SHP77 treated with DMSO at 0.1 percent for 48 hours (cell line): ENCODE measurements around the gene PRPF18.

Experiments
- DNase-seq: peaks from one replicate; lab custom pipeline; 2025; lab: John Stamatoyannopoulos, UW

PRPF18 gene

DNA sequence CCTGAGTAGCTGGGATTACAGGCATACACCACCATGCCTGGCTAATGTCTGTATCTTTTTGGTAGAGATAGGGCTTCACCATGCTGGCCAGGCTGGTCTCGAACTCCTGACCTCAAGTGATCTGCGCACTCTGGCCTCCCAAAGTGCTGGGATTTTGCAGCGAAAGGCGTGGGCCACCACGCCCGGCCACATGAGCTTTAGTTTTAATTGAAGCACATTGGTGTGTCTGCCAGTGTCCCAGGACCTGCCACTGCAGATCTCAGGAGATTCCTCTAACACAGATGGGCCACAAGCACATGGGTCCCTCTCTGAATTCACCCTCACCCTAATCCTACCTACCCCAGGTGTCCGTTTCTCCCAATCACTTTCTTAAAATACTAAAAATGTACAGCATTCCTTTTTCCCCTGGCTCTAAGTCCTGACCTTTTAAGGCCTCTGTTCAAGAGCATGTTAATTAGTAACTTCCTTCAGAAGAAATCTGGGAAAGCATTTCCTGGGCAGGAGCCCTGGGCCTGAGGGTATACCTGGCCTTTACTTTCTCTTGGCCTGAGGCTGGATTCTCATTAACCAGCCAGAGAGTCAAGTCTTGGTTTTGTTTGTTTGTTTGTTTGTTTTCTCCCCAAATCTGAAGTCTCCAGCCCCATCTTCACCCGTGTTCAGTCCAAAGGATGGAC lies 82.6 kb downstream of the PRPF18 start:
- DNase-seq, result no peak

DNA sequence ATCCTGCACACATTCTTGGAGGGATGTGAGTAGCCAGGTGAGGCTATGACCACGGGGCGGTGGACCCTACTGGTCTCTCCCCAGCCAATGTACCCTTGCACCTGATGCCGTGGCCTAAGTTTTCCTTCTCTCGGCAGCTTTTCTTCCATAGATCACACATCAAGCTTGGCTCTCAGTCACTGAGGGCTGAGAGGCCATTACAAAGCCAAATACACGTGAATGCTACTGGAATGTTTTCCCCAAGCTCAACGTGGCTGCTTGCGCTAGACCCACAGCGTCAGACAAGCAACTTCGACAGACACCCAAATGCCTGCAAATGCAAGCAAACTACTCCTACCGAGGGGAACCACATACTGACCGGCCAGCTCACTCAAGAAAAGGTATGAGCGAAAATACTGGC lies 83.1 kb downstream of the PRPF18 start:
- no peak for DNase-seq

DNA sequence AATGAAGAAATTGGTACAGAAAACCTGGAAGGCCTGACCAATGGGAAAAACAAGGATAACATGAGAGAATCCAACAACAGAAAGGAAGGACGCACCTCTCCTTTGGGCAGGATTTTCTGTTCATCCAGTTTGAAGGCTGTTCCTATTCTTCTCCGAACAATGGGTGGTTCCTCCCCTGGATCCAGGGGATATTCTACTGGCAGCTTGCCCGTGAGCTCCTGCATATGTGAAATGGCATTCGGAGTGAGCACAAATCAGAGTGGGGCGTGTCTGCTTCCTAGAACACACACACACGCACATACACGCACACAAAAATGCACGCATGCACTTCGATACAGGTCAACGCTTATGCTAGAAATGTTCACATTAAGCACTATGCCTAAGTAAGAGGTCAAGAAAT lies 83.5 kb downstream of the PRPF18 start:
- no peak for DNase-seq

DNA sequence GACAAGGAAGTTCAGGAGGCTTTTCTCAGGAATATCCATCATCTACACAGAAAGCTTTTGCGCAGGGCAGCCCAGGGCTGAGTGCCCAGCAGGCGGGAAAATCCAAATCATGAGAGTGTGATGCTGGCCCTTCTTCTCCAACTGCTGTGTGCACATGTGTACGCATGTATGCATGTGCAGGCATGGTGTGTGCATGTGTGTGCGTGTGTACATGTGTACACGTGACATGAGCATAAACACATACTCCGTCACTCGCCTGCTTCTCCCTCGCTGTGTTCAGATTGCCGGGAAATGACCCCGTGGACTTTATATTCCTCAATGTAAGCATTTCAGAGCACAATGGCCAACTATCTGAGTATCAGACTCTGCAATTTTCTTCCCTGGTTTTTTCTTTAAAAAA lies 85.1 kb downstream of the PRPF18 start:
- DNase-seq, result no peak

DNA sequence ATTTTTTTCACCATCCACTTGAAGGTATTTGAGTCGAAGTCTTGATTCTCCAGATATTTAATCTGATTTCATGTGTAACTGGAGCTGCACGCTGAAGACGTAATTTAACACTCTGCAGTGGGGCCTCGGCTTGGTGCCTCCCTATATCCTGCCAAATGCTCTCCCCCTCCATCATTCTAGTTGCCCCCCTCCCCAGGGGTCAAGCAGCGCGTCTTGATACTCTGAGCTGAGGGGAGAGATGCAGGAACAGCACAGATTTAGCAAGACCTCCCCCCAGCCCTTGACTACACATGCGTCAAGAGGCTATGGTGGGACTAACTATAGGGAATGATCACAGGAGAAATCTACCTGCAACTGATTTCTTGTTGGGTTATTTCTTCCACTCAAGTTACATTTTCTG lies 85.8 kb downstream of the PRPF18 start:
- no peak for DNase-seq

DNA sequence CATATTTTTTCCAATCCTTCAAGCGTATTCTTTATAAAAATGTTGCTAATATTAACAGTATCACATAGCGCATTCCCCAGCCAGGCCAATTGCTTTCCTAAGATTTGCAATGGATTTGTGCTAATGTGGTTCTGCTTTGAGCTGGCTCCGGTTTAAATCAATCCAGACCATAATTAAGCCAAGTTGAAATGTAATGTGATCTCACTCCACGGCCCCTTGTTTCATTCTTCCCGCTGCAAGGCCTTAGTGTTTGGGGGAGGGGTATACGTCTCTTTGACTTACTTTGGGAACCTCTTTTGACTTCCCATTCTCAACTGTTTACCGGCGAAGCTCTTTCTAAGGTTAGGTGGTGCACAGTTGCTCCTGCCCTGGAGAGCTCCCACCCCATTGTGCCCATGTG lies 86.4 kb downstream of the PRPF18 start:
- DNase-seq, result no peak

DNA sequence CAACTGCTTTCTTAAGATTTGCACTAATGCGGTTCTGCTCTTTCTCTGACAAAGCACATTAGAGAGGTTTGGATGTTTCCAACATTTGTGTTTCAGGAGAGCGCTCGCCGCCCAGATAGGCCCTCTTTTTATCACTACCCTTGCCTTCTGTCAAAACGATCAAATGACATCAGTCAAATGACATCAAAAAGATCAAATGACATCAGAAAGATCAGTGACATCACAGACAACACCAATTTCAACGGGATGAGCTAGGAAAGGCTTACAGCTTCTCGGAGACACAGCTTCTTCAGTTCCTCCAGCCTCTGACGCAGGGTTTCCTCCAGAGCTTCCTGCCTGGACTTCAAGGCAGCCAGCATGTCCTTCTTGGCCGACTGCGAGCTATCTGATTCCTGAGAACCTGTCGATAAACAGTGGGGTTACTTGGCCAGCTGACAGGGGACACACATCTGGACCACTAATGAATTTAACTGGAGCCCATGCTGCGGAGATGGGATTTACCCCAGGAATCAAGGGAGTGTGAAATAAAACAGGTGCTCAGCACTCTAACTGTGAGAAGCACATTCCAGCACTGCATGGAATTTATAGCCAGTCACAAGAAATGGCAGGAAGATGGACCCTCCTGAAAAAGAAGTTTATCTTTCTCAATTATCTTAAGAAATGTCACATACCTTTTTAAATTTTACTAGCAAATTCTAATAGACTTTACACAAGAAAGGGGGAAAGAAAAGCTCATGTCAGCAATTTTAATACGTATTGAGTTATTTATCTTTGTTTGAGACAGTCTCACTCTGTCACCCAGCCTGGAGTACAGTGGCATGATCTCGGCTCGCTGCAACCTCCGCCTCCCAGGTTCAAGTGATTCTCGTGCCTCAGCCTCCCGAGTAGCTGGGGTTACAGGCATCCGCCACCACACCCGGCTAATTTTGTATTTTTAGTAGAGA lies 88.2 kb downstream of the PRPF18 start:
- DNase-seq, result no peak

DNA sequence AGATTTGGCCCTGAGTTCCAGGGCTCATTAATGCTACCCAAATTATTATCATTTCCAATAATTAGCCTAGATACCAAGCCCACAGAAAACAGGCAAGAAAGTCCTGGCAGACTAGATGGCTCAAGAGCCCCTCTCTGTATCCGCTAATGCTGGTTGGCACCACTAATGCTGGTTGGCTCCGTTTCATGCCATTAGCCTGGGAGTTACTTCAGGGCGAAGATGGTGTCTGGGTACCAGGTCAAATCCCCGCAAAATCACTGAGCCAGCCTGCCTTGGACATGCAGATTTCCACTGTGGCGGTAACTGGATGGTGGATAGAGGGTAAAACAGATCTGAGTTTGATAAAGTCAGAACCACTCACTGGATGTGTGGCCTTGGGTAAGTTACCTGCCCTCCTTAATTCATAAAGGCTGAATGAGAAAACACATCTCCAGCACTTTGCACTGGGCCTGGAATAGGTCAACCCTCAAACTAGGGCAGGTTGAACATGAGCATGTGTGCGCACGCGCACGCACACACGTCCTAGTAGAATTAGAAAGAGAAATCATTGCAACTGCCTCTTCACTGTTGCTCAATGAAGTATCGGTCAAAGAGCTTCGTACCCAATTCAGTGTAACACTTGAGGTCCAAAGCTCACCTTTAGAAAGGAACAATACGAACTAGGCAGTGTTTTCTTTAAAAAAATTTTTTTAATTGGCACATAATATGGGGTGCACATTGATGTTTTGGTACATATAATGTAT lies 91.5 kb downstream of the PRPF18 start:
- no peak for DNase-seq
